Dermis microvascular lymphatic vessel endothelial cell (primary cell): ENCODE data around the gene MCM8. TPM values are rescaled to one million over a fixed set of nuclear protein-coding genes. Genes with fewer than 3 reads are reported as not detected.

Experiments
- DNase-seq, 2 donors: peaks; one replicate each; pipeline versions ENCODE4 v3.0.0 to v3.0.0-alpha.2; 2010; ENCODE audit warnings: low read depth in 2 of 2
- total RNA-seq: library from RNA; depleted of rRNA; stranded (reverse); fragments of >200 nt; gene quantifications from 2 replicates; pipeline ENCODE4 v1.2.1, GENCODE V29; 2014

The MCM8 gene
- total RNA-seq = 4.7 and 5.9 TPM in 2 replicates

DNA sequence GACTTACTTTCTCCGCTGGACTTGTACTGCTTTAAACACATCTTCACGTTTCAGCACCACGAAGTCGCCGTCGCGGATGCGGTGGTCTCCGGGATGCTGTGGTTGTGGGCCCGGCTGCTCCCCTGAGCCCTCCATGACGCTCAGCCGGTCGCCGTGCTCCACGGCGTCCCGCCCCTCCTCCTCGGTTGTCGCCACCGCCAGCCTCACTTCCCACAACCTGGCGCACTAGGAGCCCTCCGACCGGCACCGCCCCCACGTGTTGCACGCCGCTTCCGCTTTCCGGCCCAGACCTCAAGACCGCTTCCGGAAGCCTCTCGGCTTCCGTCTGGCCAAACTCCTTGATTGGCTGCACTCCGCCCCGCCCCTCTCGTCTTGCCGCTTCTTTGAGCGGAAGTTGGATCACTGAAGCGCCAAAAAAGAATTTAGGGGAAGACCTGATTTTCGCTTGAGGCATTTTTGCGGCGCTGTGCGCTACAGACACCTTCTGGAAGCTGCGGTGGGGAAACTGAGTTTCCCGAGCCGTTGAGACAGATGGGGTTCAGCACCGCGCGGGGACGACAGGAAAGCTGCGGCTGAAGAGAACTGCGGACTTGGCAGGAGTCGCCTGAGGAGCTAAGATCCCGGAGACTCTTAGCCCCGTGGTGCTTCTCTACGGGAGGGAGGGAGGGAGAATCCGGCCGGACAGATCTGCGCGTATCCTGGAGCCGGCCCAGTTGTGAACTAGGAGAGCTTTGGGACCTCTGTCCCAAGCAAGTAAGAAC, at the start of gene MCM8, which contains the start of gene TRMT6:
Gene MCM8, plus strand, starts transcription at position 382 of the 761 bp plus-strand sequence. CDS start 1,364 bp downstream, outside the sequence.
Gene TRMT6, minus strand, starts transcription at position 263 of the 761 bp plus-strand sequence. Its CDS starts 128 bp downstream, at position 135.
- peak; percentile 92 to 98 for DNase-seq

DNA sequence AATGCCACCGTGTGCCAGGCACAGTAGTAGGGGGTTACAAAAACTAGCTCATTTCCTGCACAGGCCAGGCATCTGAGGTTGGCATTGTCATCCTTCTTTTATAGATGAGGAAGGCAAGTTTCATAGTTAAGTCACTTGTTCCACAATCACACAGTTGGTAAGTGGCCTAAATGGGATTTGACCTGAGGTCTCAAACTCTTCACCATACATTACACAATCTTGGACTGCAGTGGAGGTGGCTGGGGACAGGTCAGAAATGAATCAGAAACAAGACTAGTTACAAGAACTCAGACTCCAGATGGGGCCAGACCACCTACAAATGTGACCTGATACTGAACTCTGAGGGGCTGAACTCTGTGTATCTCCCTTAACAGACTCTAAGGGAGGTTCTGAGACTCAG, 49.5 kb upstream of the MCM8 start:
- no peak for DNase-seq

DNA sequence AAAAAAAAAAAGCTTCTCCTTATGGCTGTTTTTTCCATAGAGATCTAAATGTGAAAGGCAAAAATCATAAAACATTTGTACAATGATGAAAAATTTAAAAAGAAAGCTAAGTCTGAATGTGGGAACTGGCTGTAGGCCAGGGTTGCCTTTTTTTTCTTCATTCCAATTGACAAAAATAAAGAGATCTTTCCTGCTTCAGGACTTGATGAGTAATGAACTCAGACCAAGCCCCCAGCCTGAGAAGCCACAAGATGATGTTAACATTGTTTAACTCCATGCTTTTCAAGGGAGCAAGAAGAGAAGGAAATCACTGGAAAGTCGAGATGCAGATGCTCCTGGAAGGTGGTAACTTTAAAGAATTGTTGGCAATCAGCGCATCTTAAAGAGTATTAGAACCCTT, 41.5 kb upstream of the MCM8 start:
- no peak for DNase-seq

DNA sequence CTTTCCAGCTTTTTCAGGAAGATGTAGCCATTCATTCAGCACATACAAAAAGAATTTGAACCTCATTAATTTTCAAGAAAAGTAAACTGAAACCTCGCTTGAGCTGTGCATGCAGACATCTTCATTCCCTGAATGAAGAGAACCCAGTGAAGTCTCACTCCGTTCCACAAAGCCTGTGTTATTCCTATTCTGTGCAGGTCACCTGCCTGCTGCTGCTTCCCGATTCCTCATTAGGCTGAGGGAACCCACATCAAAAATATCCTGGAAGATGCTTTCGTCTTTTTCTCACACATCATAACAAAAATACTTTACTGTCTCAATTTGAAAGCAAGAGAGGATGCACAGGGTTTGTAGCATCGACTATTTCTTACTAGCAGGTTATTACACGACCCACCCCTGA, 40.3 kb upstream of the MCM8 start:
- DNase-seq = no peak

DNA sequence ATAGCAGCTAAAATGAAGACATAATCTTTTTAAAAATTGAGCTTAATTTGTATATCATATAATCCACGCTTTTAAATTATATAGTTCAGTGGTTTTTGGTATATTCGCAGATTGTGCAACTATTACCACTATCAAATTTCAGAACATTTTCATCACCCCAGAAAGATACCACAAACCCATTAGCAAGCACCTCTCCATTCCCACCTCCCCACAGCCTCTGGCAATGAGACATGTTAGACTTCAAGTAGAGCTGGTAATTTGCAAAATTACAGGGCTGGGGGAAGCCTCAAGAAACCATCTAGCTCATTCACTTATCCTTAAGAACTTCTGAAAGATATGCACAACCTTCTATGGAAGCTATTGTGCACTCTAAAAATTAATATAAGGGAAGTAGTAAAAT, 37.3 kb upstream of the MCM8 start:
- DNase-seq = no peak

DNA sequence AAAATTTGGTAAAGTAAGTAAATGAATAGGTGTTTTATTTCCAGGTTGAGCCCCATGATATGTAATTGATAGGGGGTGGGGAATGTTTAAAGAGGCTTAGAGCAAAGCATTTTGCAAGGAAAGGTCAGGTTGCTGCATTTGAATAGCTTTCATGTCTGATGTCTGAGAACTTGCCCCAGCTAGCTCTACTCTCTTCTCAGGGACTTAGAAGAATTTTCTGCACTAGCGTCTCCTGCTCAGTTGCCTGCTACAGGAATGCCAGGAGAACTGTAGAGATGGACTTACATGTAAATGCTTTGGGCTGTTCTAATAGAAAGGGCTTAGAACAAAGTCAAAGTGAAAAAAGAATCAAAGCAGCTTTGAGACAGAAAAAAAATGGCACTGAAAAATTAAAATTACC, 35.6 kb upstream of the MCM8 start:
- DNase-seq = no peak

DNA sequence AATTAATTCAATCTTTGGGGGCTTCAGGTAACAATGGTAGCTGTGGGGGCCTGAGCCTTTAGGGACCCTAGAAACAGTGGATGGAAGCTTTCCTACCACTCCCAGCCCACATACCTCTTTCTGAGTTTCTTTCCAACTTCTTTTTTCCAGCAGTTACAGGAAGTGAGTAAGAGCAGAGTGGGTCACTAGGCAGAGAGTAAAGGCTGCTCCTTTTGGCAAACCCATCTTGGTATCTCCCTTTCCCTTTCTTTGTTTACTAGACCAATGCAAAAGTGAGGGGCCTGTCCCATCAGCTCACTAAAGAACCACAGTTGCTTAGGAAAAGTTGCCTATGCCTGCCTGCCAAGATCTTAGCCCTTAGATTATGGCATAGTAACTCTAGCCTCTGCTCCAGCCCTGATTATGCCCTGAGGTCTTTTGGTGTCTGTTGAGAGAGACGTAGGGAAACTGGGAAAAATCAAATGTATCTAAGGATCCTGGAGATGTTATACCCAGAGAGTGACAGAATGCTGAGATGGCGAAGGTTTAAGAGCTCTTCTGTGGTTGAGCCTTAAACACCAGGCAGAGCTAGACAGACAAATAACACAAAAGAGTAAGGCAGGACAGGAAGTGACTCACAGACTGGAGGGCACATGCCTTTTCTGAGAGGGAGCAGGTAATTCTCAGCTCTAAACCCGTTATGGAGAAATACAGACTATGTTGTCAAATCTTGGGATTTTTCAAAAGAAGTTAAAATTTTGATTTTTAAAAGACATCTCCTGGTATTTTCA, 31.4 kb upstream of the MCM8 start:
- peak; percentile 10 to 80 for DNase-seq

DNA sequence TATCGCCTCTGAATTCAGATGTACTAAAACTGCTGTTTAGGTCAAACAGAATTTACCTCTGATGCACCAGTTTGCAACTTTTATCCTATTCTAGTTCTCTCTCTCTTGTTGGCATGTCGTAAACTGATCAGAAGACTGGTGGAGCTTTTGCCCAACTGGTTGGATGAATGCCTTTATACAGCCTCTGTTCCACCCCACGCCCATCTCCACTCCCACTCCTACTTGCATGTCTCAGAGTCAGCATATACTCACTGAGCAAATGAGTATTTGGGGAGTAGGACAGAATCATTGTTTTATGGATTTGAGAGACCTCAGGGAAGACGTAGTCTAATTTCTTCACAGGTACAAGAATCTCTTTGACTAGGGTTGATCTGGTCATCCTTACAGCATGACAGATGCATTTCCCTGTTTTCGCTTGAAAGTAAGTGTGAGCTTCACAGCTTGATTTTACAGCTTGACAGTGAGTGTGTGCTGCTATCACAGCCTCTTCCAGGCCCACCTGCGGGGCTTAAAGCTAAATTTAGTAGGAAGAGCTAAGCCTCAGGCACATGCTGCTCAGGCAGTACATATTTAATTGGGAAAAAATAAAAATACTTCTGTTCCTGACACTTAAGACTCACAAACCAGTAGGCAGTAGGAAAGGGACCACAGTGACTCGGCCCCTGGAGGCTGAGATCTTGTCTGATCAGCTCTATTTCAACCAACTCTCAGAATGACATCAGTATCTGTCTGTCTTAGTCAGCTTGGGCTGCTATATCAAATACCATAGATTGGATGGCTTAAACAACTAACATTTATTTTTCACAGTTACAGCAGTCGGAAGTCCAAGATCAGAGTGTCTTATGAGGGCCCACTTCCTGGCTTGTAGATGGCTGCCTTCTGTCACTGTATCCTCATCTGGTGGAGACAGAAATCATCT, 30.6 kb upstream of the MCM8 start:
- no peak for DNase-seq

DNA sequence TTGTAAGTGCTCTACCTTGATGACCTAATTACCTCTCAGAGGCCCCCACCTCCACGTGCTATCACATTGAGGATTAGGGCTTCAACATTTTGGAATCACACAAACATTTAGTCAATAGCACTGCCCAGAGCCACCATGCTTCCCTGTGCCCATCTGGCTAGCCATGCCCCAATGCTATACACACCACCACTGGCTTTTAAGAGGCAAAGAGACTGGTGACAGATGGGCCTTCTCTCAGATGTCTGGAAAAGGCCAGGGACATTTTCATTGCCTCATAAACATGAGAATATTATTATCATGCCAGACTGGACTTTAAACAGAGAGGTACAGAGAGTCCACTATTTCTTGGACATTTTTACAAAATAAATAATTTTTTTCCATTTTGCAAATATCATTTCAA, 29.9 kb upstream of the MCM8 start:
- no peak for DNase-seq

DNA sequence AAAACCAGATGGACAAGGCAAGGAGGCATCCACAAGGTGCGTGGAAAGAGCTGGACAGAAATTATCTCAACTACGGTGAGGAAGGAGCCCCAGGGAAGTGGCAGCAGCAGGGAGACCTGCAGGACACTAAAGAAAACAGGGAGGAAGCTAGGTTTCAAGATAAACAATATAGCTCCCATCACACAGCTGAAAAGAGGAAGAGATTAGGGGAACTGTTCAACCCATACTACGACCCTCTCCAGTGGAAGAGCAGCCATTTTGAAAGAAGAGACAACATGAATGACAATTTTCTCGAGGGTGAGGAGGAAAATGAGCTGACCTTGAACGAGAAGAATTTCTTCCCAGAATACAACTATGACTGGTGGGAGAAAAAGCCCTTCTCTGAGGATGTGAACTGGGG, 27.0 kb upstream of the MCM8 start:
- no peak for DNase-seq

DNA sequence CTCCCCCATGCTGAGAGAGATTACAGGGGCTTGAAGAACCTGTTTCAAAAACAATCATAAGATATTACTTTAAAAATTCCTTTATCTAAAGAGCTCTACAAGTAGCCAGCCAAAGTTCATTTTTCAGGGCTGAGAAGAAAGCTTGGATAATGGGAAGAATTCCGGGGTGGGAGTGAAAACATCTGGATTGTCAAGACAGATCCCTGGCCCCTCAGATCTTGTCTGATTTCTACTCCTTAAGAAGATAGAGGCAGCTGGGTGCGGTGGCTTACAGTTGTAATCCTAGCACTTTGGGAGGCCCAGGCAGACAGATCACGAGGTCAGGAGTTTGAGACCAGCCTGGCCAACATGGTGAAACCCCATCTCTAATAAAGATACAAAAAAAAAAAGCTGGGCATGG, 24.9 kb upstream of the MCM8 start:
- no peak for DNase-seq

DNA sequence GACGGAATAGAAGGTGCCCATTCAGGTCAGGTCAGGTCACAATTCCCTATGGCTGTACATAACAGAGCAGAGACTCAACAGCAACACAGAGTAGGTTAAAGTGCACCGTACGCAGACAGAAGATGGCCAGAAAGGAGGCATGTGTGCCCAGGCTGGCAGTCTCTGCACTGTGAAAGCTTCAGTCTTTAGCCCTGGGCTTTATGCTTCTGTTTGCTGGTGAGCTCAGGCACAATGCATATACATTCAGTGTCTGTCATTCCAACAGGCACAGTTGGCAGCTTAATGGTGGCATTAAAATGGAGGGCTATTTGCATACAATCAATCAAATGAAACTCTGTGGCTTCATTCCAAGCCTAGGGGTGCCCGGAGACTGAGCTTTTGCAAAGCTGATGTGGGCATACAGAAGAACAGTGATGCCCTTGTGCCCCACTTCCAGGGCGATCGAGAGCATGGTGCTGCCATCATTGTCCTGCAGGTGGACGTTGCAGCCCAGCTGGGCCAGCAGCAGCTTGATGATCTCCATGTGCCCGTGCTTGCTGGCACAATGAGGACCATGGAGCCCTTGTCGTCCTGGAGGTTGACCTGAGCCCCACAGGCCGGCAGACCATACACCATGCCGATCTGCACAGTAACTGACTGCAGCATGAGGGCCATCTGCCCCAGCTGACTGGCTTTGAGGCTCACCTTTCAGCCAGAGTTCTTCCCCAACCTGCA, 22.5 kb upstream of the MCM8 start:
- DNase-seq = no peak

DNA sequence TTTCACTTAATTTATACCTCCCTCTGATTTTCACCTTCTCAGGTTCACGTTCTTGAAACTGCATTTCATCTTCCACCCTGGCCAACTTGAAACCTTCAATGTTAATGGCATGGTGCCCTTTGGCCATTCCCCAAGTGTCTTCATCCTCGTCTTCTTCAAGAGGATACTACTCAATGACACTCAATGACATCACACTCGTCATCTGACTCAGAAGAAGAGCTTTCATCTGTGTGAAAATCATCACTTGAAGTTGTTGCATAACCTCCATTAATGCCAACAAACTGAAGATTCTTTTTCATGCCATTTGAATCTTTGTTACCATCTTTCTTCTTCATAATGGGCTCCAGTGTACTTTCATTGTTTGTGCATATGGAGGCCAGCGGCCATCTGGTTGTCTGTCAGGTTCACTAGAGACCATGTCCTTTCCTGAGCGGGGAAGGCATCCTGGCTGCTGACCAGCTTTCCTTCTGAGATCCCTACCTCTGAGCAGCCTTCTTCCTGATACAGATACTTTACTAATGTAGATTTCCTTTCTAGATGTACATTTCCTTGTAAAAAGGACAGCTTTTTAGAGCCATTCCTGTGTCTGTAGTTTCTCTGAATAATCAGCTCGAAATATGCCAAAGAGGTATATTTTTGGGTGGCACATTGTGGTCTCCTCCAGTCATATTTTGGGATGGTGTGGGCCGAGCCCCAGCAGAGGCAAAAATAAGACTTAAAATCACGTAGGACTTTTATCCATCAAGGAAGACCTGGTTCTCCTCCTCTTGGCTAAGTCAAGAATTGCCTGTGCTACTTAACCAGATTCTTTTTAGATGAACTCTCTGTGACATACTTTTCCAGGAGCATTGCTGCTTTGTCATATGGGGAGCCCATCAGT, 21.4 kb upstream of the MCM8 start:
- no peak for DNase-seq

DNA sequence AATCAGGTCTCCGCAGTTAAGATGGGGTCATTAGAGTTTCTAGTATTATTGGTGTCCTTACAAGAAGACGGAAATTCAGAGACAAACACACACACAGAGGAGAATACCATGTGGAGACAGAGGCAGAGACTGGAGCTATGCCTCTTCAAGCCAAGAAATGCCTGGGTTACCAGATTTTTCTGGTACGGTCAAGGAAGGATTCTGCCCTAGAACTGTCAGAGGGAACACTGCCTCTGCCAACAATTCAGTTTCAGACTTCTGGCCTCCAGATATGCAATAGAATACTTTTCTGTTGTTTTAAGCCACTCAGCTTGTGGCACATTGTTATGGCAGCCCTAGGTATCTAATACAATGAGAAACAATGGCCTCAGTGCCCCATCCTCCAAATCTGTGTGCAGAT, 19.0 kb upstream of the MCM8 start:
- DNase-seq = no peak

DNA sequence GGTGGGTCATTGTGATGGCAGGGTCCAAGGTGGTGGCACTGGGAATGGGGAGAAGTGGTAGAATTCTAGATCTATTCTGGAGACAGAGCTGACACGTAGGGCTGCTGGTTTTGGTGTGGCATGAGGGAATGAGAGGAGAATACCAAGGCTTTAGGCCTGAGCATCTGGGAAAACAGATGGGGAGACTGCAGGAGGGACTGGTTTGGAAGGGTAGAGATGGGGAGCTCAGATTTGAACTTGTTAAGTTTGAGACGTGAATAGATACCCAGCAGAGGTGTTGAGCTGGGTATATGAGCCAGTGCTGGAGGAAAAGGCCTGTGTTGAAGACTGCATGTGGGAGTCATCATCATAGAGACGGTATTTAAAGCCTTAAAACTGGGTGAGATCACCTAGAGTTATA, 17.7 kb upstream of the MCM8 start:
- DNase-seq = no peak

DNA sequence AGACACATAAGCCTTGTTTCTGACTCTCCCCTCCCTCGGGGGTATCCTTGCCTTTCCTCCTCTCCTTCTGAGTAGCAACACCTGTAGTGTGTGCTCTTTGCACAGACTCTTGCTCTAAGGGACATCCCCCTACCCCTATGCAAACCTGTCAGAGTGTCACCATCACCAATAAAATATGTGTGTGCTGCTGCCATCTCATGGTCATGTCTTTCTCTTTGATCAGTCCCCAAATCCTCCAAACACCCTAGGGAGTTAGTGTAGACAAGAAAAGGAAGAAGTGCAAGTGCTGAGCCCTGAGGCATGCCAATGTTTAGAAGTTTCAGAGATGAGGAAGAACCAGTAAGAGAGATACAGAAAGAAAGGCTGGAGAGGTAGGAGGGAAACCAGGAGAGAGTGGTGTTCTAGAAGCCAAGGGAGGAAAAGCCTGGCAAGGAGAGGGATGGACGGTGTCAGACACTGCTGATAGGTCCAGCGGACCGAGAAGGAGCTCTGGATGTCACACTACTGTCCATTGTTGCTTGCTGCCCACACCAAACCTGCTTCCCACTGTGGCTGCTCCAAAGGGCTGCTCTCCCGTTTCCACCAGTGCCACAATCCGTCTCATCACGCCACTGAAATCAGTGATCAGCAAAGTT, 16.5 kb upstream of the MCM8 start:
- peak in 1 of 2 donors; percentile 39 for DNase-seq

DNA sequence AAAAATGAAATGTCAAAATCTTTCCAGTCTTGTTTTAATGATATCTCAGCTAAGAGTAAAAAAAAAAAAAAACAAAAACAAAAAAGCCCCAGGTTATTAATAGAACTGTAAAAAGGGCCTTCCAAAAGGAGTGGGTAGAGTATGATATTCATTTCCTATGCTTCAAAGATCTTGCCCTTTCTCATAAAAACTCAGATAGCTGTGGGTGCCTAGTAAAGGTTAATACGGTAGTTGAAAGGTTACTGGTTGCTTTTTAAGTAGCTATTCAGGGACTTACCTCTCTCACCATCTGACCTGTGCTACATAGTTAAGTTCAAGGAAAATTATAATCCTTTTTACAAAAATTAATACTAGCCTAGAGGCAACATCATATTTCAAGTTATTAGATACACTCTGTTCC, 15.1 kb upstream of the MCM8 start:
- no peak for DNase-seq

DNA sequence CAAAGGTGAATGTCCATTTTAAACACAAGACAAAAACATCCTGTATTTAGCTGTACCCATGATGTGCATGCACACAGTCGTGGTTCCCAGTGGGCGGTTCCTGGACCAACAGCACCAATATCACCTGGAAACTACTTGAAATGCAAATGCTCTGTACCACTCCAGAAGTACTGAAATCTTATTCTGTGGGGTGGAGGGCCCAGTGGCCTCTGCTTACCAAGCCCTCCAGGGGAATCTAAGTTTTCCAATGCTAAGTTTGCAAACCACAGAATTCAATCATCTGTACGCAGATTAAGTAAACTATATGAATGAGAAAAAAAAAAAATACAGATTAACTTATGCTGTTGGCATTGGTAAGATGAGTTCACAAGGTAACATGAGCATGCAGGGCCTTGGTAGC, 14.2 kb upstream of the MCM8 start:
- no peak for DNase-seq

DNA sequence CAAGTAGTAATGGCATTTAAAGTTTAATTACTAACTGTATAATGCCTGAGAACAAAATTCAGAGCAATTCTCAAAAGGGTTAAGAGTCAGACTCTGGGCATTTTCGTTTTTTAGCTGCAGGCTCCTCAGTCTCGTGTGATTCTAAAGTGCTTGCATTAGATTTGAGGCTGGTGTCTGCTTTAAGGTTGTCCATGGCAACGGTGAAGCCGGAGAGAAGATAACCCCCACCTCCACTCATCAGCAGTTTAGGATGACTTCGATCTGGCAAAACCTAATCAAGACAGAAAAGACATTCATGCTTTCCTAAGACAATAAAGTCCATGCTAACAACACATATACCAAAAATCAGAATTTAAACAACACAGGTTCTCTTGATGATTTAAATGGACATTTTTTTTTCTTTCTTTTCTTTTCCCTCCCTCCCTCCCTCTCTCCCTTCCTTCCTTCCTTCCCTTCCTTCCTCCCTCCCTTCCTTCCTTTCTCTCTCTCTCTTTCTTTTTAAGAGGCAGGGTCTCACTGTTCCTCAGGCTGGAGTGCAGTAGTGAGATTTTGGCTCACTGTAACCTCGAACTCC, 11.9 kb upstream of the MCM8 start:
- DNase-seq = no peak
